B cell (primary cell): Measurements from ENCODE around the gene ZP3.
"Not testable (repeated sequence)": the region's sequence is repeated elsewhere in the genome, so short reads cannot be mapped to it uniquely, and the experiment has no call there.

ENCODE experiments used
- CTCF ChIP-seq: fragments of 200-600 bp; IDR thresholded peaks from one replicate; pipeline ENCODE4 v1.8.0; 2022; ENCODE audit warnings: antibody characterized with exemption, mild to moderate bottlenecking
- EZH2 ChIP-seq: IDR thresholded peaks from 2 replicates; pipeline ENCODE4 v1.6.1; 2012; ENCODE audit warnings: borderline replicate concordance, low read depth, mild to moderate bottlenecking, moderate library complexity, low read length; ENCODE audit not compliant: insufficient read depth, poor library complexity, severe bottlenecking

DNA sequence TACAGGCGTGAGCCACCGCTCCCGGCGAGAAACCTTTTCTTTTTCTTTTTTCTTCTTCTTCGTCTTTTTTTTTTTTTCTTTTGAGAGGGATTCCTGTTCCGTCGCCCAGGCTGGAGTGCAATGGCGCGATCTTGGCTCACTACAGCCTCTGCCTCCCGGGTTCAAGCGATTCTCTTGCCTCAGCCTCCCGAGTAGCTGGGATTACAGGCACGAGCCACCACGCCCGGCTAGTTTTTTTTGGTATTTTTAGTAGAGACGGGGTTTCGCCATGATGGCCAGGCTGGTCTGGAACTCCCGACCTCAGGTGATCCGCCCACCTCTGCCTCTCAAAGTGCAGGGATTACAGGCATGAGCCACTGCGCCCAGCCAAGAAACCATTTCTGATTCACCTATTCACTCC, 36.0 kb downstream of the ZP3 start:
- not testable (repeated sequence) for TF ChIP-seq CTCF, EZH2
